ENCODE results near the gene OR13A1. TPM values are rescaled to one million over a fixed set of nuclear protein-coding genes. Genes with fewer than 3 reads are reported as not detected.

The OR13A1 gene
- polyA plus RNA-seq, 6 donors from 2014 or later = 0.16 to 4.0 (median 0.46) TPM; not detected in 2

Other genes starting within 250 kb of the OR13A1 start
- 100 to 1,000 TPM; 120 to 202 (median 153) TPM for gene ALOX5, start 58.6 kb upstream of the OR13A1 start, polyA plus RNA-seq (ENCODE audit: low read depth in 6 of 6)

All from naive B cell (primary cell).